GM13976 (cell line): ENCODE results near the gene ODF4.
"Not testable (repeated sequence)": the region's sequence is repeated elsewhere in the genome, so short reads cannot be mapped to it uniquely, and the experiment has no call there.

ENCODE experiments used
- DNase-seq: peaks from one replicate; pipeline ENCODE4 v3.0.0; 2012; ENCODE audit warnings: low spot score
- CTCF ChIP-seq: IDR thresholded peaks from 2 replicates; pipeline ENCODE4 v1.5.1; 2012; ENCODE audit warnings: borderline replicate concordance, mild to moderate bottlenecking; ENCODE audit not compliant: insufficient read depth; ENCODE audit errors: extremely low read depth, missing control alignments, control extremely low read depth
- in situ Hi-C: fragments of 300-500 bp; cut with MboI; formaldehyde crosslinking; loops from one replicate; pipeline ENCODE4 v1.12.0; 2022; ENCODE audit warnings: low sequenced_read_pairs, mixed read lengths, inconsistent platforms; ENCODE audit not compliant: unreplicated experiment

The ODF4 gene

GRCh38 chr17:8338753-8339140 lies 893 bp upstream of the ODF4 start:
- TF ChIP-seq CTCF, result no peak
- in situ Hi-C loops, result no loop called here
- DNase-seq, result no peak

- no peak for TF ChIP-seq CTCF
- in situ Hi-C loops, result no loop called here
- DNase-seq, result no peak
Observed at GRCh38 chr17:8341456-8341855, 1.8 kb downstream of the ODF4 start.

- no peak for DNase-seq
- in situ Hi-C loops, result no loop called here
- TF ChIP-seq CTCF, result no peak
Observed at GRCh38 chr17:8345052-8345690, 5.5 kb downstream of the ODF4 start.

GRCh38 chr17:8345951-8346665 lies 6.5 kb downstream of the ODF4 start:
- DNase-seq, result no peak
- no peak for TF ChIP-seq CTCF
- in situ Hi-C loops, result no loop called here

GRCh38 chr17:8347001-8347400 lies 7.4 kb downstream of the ODF4 start:
- in situ Hi-C loops, DNase-seq: not testable (repeated sequence)

- DNase-seq, result no peak
- in situ Hi-C loops, result no loop called here
- TF ChIP-seq CTCF, result no peak
Observed at GRCh38 chr17:8350339-8350738, 10.7 kb downstream of the ODF4 start.

GRCh38 chr17:8353736-8354135 lies 14.1 kb downstream of the ODF4 start:
- in situ Hi-C loops, result no loop called here
- no peak for DNase-seq
- TF ChIP-seq CTCF, result no peak
